K562 (cell line): Measurements from ENCODE around the gene USP5. TPM values are rescaled to one million over a fixed set of nuclear protein-coding genes. Genes with fewer than 3 reads are reported as not detected.
A peak's percentile ranks its signal among the peaks of the same experiment; 100 is the strongest.

Experiments used
- BRD9 ChIP-seq: fragments of 450-650 bp; IDR thresholded peaks from 2 replicates; pipeline ENCODE4 v1.6.1; 2018; ENCODE audit warnings: low read depth; ENCODE audit not compliant: partially characterized antibody
- E2F6 ChIP-seq, 2 experiments: IDR thresholded peaks; 2 replicates each; pipeline ENCODE4 v1.6.1; 2011; ENCODE audit warnings: borderline replicate concordance in 1 of 2, control low read depth in 1 of 2, low read depth in 1 of 2, low read length in 1 of 2, mild to moderate bottlenecking in 1 of 2, mixed read lengths in 1 of 2, moderate library complexity in 1 of 2; ENCODE audit not compliant: insufficient read depth in 1 of 2, insufficient read length in 1 of 2, poor library complexity in 1 of 2, severe bottlenecking in 1 of 2; ENCODE audit errors: extremely low read depth in 1 of 2
- FOXK1 ChIP-seq: sonication (generic); formaldehyde crosslinking; IDR thresholded peaks from 2 replicates; pipeline ENCODE4 v1.8.0; 2022; ENCODE audit warnings: missing genetic modification reagents, mild to moderate bottlenecking, borderline replicate concordance
- FOXO4 ChIP-seq: fragments of 450-650 bp; formaldehyde crosslinking; IDR thresholded peaks from 2 replicates; pipeline ENCODE4 v1.4.0; 2020; ENCODE audit warnings: mild to moderate bottlenecking, moderate library complexity
- HBP1 ChIP-seq: fragments of 450-650 bp; formaldehyde crosslinking; IDR thresholded peaks from 2 replicates; pipeline ENCODE4 v1.4.0; 2022; ENCODE audit warnings: missing genetic modification characterization
- IRF2 ChIP-seq: sonication (generic); formaldehyde crosslinking; IDR thresholded peaks from 2 replicates; pipeline ENCODE4 v1.8.1; 2022; ENCODE audit warnings: mild to moderate bottlenecking, missing genetic modification reagents
- MED1 ChIP-seq: sonication (generic); formaldehyde crosslinking; IDR thresholded peaks from 2 replicates; pipeline ENCODE4 v1.8.1; 2023; ENCODE audit warnings: missing genetic modification reagents, borderline replicate concordance
- PATZ1 ChIP-seq: fragments of 250-450 bp; sonication (Bioruptor Pico); IDR thresholded peaks from 2 replicates; pipeline ENCODE4 v1.5.0; 2020; ENCODE audit warnings: mild to moderate bottlenecking, borderline replicate concordance
- PPARD ChIP-seq: fragments of 250-450 bp; sonication (Bioruptor Pico); IDR thresholded peaks from 2 replicates; pipeline ENCODE4 v1.8.0; 2022; ENCODE audit warnings: inconsistent platforms, mild to moderate bottlenecking, moderate library complexity
- PRMT5 ChIP-seq: sonication (generic); formaldehyde crosslinking; IDR thresholded peaks from 2 replicates; pipeline ENCODE4 v1.5.0; 2020; ENCODE audit warnings: missing genetic modification reagents
- PRPF4 ChIP-seq: fragments of 200-400 bp; formaldehyde crosslinking; IDR thresholded peaks from one replicate; pipeline ENCODE4 v1.6.1; 2017; ENCODE audit warnings: low read length, low read depth, mild to moderate bottlenecking; ENCODE audit not compliant: insufficient read depth, poor library complexity, severe bottlenecking
- RBM39 ChIP-seq: fragments of 200-400 bp; formaldehyde crosslinking; optimal IDR thresholded peaks from 2 replicates; pipeline ENCODE3; 2018; ENCODE audit warnings: low read depth, low read length
- TGIF2 ChIP-seq: sonication (generic); formaldehyde crosslinking; IDR thresholded peaks from 2 replicates; pipeline ENCODE4 v1.8.1; 2022; ENCODE audit warnings: mild to moderate bottlenecking, missing genetic modification reagents, moderate library complexity
- UBTF ChIP-seq, 2 experiments: IDR thresholded peaks; 2 replicates each; pipeline ENCODE4 v1.6.1; 2012; ENCODE audit warnings: improper control_type of control experiment in 2 of 2, low read depth in 2 of 2, low read length in 2 of 2, borderline replicate concordance in 1 of 2
- XRCC4 ChIP-seq: IDR thresholded peaks from one replicate; pipeline ENCODE4 v1.6.1; 2011; ENCODE audit not compliant: insufficient read depth, insufficient read length; ENCODE audit errors: extremely low read depth
- ZNF224 ChIP-seq: sonication (generic); formaldehyde crosslinking; IDR thresholded peaks from 2 replicates; pipeline ENCODE4 v1.8.0; 2022; ENCODE audit warnings: mild to moderate bottlenecking, missing genetic modification reagents
- ZNF57 ChIP-seq: fragments of 450-650 bp; formaldehyde crosslinking; IDR thresholded peaks from 2 replicates; pipeline ENCODE4 v1.4.0; 2020; ENCODE audit warnings: mild to moderate bottlenecking, moderate library complexity
- ZZZ3 ChIP-seq: fragments of 450-650 bp; IDR thresholded peaks from 2 replicates; pipeline ENCODE4 v1.6.1; 2016; ENCODE audit warnings: antibody characterized with exemption, mild to moderate bottlenecking, moderate library complexity
- polyA plus RNA-seq, 8 experiments: library from polyadenylated mRNA; depleted of rRNA in 4 of 8; stranded (reverse) in 5 of 8; unstranded in 3 of 8; fragments of >200 nt; fragmentation: Nextera tagmentation in 2 of 8; fragmentation: Illumina TruSeq in 1 of 8; extraction: Ambion mirVana in 2 of 8; extraction: Trizol in 1 of 8; gene quantifications; 2 replicates each; pipeline versions ENCODE4 v1.2.1 to v1.2.3, GENCODE V29; 2011 to 2014; ENCODE audit warnings: inconsistent platforms in 1 of 8, missing spikeins in 1 of 8
- total RNA-seq, 7 experiments: library from RNA; depleted of rRNA in 6 of 7; stranded (reverse); fragments of >200 nt in 6 of 7; fragmentation: Illumina TruSeq in 2 of 7; extraction: Trizol in 2 of 7; gene quantifications; 2 replicates each; pipeline versions ENCODE4 v1.2.1 to v1.2.3, GENCODE V29; 2011 to 2021; ENCODE audit warnings: low replicate concordance in 1 of 7

Gene USP5
- total and polyA plus RNA-seq, 9 of the 15 experiments (the other 6 are each of a cell fraction or from before 2014, with no cell fraction given) = 1.4 to 107 (median 48.6) TPM

- no peak for TF ChIP-seq IRF2
- no peak for TF ChIP-seq RBM39
- no peak for TF ChIP-seq HBP1 (CRISPR knock-in tag)
- no peak for TF ChIP-seq FOXK1
- TF ChIP-seq XRCC4 = no peak
- peak; percentile 59 to 79 for TF ChIP-seq E2F6 (IDR thresholded peaks at IDR 0.05; ENCODE audit: borderline replicate concordance in 1 of 2, extremely low read depth in 1 of 2, insufficient read depth in 1 of 2, insufficient read length in 1 of 2, low read depth in 1 of 2, low read length in 1 of 2, poor library complexity in 1 of 2, severe bottlenecking in 1 of 2)
- TF ChIP-seq ZZZ3 = no peak
- TF ChIP-seq PATZ1 (CRISPR knock-in tag) = no peak
- no peak for TF ChIP-seq ZNF224 (CRISPR knock-in tag)
- TF ChIP-seq MED1 (CRISPR knock-in tag) = no peak
- TF ChIP-seq FOXO4 (CRISPR knock-in tag) = no peak
- TF ChIP-seq PPARD = no peak
- TF ChIP-seq BRD9 = peak; percentile 91
- no peak for TF ChIP-seq TGIF2 (CRISPR knock-in tag)
- no peak for TF ChIP-seq PRPF4
- TF ChIP-seq UBTF (IDR thresholded peaks at IDR 0.05; ENCODE audit: borderline replicate concordance in 1 of 2, low read depth in 2 of 2, low read length in 2 of 2) = peak; percentile 32 to 76; a peak in 2 of 4 replicates
- TF ChIP-seq ZNF57 (CRISPR knock-in tag) = no peak
- no peak for TF ChIP-seq PRMT5
Observed at GRCh38 chr12:6890789-6891645, 39.1 kb downstream of the USP5 start (continued).
